Measurements from ENCODE around the gene ZNF281.
"Not testable (repeated sequence)": the region's sequence is repeated elsewhere in the genome, so short reads cannot be mapped to it uniquely, and the experiment has no call there.

ZNF281 gene

DNA sequence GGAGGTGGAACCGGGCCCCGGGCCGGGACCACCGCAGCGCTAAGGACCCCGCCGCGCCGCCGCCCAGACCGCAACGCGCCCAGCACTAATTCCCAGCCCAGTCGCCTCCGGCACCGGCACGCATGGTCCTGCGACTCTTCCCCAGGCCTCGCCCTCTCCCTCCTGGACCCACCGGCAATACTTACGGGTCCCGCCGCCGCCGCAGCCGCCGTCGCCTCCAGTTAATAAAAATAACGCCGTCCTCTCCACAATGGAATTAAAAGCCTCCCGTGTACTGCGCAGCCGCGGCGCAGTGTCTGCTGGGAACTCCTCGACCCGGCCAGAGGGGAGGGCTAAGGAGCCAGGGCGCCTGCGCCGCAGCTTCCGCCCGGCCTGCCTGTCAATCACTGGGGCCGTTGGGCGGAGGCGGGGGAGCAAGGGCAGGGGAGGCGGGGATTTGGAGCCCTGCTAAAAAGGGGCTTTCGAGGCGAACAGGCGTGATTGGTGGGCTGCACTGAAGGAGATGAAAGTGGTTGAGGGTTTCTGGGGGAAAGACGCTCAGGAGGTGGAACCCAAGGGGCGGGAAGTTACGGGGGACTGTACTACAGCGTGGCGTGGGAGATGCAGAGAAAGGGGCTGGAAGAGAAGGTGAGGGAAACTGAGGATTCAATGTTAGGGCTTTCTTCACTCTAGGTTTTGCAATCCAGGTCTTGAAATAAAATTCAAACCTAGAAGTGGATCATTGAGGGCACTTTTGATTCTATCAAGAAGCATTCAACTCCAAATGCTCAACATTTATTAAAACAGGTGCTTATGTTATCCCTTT lies at the start of gene ZNF281:
Gene ZNF281 (minus strand): TSS at position 276 of the 805 bp plus-strand sequence. CDS start 331 bp downstream, outside the sequence.
- DNase-seq (ENCODE audit: low spot score), result peak; percentile 99

DNA sequence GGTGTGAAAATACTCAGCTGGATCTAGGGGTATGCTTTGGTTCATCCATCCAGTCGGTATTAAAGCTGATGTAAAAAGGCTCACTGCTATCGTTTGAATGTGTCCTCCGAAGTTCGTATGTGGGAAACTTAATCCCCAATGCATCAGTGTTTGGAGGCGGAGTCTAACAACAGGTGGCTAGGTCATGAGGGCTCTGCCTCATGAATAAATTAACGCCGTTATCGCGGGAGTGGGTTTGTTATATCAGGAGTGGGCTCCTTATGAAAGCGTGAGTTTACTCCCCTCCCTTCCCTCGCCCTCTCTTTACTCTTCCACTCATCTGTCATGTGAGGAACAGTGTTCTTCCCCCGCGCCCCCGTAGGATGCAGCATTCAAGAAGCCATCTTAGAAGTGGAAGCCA lies 48.9 kb upstream of the ZNF281 start:
- no peak for DNase-seq (ENCODE audit: low spot score)

DNA sequence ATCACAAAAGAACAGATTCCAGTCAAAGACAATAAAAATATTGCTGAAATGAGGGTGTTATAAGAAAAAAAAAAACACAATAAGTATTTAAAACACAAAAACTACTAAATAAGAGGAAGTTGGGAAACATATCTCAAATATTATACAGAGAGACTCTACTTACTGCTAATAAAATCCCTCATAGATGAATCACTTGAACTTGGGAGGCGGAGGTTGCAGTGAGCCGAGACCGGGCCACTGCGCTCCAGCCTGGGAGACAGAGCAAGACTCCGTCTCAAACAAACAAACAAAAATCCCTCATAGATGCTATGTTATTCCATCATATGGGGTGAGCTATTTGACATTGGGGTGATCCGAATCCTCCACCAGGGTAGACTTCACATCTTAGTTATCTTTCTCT lies 48.0 kb upstream of the ZNF281 start:
- no peak for DNase-seq (ENCODE audit: low spot score)

DNA sequence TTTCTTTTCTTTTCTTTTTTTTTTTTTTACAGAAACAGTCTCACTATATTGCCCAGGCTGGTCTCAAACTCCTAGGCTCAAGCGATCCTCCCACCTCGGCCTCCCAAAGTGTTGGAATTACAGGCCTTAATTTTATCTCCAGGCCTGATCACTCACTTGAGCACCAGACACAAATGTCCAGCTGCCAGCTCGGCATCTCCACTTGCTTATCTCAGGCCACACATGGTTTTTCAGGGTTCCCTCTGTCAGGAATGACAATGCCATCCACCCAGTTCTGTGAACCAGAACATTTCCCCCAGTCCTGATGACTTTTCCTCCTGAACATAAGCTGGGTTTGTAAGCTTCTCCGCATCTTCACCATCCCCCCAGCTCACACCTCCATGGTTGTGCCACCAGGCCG lies 44.6 kb upstream of the ZNF281 start:
- DNase-seq (ENCODE audit: low spot score), result no peak

- no peak for DNase-seq (ENCODE audit: low spot score)
Measured at GRCh38 chr1:200453553-200453905, 43.7 kb upstream of the ZNF281 start.

DNA sequence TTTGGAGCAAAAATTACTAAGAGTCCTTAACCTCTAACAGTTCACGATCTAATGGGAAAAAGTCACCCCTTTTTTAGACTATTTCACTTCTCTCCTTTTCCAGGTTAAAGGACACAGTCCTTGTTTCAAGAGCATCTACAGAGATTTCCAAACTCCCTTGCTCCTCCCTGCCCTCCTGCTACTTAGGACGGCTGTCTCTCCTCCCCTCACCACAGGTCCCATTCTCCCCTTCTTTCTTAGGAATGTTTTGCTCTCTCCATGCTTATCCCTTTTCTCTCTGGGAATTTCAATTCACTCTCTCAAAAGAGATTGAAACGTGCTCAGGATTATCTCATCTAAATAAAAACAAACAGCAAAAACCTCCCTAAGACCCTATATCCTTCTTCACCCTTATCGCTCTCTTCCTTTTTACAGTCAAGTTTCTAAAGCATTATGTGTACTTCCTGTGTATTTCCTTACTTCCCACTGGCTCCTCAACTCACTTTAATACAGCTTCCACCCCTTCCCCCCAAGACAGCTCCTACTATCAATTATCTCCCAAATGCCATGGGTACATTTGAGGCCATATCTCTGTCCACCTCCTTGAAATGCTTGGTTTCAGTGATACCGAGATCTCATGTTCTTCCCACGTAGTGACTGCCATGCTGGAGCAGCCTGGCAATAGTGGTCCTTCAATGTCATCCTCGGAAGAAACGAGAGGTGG lies 43.2 kb upstream of the ZNF281 start:
- DNase-seq (ENCODE audit: low spot score), result no peak

- DNase-seq (ENCODE audit: low spot score), result no peak
Measured at GRCh38 chr1:200448034-200448762, 38.4 kb upstream of the ZNF281 start.

DNA sequence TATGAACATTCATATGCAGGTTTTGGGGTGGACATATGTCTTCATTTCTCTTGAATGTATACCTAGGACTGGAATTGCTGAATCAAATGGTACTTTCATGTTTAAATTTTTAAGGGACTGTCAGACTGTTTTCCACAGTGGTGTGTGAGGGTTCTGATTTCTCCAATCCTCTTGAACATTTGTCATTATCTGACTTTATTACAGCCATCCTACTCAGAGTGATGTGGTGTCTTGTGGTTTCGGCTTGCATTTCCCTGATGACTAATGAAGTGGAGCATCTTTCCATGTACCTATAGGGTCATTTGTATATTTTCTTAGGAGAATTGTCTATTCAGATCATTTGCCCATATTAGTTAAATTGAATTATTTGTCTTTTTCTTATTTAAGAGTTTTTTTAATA lies 35.4 kb upstream of the ZNF281 start:
- DNase-seq (ENCODE audit: low spot score), result peak; percentile 56

DNA sequence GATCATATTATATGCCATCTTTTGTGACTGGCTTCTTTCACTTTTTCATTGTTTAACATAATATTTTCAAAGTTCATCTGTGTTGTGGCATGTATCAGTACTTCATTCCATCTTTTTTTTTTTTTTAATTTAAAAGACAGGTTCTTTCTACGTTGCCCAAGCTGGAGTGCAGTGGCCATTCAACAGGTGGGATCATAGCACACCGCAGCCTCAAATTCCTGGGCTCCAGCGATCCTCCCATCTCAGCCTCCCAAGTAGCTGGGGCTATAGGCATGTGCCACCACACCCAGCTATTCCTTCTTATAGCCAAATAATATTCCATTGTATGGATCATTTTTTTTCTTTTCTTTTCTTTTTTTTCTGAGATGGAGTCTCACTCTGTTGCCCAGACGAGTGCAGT lies 34.6 kb upstream of the ZNF281 start:
- no peak for DNase-seq (ENCODE audit: low spot score)

GRCh38 chr1:200443860-200444259 lies 34.0 kb upstream of the ZNF281 start:
- DNase-seq (ENCODE audit: low spot score), result no peak

DNA sequence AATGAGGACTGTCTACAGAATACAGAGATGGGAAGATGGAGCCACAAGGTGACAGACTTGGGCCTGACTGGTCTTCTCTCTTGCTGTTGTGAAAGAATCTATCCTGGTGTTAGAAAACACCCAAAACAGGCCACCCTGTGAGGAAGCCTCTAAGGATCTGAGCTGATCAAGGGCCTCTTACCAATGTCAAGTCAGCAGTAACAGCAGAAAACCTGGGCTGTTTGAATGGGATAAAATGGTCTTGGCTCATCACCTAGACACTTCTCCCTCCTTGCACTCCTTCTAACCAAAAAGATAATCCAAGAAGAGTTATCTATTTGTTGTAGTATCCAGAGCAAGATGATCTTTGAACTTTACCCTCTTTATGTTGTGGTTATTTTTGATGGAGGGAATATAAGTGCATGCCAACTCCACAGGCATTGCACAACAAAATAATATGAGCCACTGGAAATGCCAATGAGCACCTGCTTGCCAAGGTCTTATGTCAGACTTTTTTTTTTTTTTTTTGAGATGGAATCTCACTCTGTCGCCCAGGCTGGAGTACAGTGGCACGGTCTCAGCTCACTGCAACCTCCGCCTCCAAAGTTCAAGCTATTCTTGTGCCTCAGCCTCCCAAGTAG lies 32.8 kb upstream of the ZNF281 start:
- DNase-seq (ENCODE audit: low spot score), result no peak

- DNase-seq (ENCODE audit: low spot score), result no peak
Measured at GRCh38 chr1:200442023-200442422, 32.2 kb upstream of the ZNF281 start.

- DNase-seq (ENCODE audit: low spot score), result peak; percentile 17
Measured at GRCh38 chr1:200438911-200439310, 29.1 kb upstream of the ZNF281 start.

DNA sequence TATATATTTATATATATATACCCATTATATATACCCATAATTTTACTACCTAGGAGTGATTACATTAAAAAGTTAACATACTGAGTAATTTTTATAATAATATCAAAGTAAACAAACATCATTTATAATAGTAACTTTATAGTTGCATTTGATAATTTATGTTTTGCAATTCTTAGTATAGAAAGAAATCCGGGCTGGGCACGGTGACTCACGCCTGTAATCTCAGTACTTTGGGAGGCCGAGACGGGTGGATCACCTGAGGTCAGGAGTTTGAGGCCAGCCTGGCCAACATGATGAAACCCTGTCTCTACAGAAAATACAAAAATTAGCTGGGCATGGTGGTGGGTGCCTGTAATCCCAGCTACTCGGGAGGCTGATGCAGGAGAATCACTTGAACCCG lies 28.6 kb upstream of the ZNF281 start:
- DNase-seq (ENCODE audit: low spot score), result not testable (repeated sequence)

GRCh38 chr1:200437556-200438203 lies 27.8 kb upstream of the ZNF281 start:
- peak; percentile 27 for DNase-seq (ENCODE audit: low spot score)

- no peak for DNase-seq (ENCODE audit: low spot score)
Measured at GRCh38 chr1:200437088-200437487, 27.3 kb upstream of the ZNF281 start.

GRCh38 chr1:200436436-200436835 lies 26.6 kb upstream of the ZNF281 start:
- no peak for DNase-seq (ENCODE audit: low spot score)

DNA sequence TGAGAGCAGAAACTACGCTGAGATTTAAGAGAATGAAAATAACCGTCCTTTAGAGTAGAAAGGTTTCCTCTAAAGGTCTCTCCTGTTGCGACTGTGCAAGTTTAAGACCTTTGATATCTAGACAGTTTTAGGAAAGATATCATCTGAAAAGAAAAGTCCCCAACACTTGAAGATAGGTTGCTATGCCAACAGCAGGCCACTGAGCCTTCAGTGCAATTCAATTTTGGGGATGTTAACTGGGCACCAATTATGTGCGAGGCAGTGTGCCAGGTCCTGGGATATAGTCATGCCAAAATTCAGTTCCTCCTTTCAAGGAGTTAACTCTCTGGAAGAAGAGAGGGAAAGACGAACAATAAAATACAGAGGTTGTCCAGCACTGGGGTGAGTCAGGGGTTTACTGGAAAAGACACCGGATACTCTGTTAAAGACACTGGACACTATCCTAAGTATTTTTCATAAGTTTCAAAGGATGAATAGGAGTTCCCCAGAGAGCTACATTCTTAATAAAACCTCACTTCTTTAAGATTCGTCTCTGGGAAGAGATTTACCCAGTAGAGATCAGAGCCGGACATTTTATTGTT lies 25.5 kb upstream of the ZNF281 start:
- DNase-seq (ENCODE audit: low spot score), result no peak

DNA sequence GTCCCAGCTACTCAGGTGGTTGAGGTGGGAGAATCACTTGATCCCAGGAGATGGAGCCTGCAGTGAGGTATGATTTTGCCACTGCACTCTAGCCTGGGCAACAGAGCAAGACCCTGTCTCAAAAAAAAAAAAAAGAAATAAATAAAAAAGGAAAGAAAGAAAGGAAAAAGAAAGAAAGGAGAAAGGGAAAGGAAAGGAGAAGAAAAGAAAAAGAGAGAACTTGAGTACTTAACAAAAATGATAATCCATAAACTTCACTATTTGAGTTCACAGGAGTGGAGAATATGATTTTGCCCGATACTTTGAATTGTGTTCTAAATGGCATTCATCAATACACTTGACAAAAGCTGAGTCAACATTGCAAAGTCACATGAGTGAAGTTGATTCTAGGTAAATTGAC lies 23.8 kb upstream of the ZNF281 start:
- DNase-seq (ENCODE audit: low spot score), result no peak

DNA sequence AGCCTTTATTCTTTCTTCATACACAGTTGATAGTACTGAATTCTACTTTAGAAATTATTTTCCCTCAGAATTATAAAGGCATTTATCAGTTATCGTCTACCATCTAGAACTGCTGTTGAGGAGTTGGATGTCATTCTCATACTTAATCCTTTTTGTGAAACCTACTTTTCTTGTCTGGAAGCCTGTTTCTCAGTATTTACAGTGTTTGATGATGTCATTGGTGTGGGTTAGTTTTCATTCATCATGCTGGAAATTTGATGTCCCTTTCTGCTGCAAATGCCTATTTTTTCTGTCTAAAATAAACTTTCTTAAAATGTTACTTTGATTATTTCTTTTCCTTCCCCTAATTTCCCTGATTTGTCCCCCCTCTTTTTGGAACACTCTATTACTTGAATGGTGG lies 22.8 kb upstream of the ZNF281 start:
- DNase-seq (ENCODE audit: low spot score), result no peak

DNA sequence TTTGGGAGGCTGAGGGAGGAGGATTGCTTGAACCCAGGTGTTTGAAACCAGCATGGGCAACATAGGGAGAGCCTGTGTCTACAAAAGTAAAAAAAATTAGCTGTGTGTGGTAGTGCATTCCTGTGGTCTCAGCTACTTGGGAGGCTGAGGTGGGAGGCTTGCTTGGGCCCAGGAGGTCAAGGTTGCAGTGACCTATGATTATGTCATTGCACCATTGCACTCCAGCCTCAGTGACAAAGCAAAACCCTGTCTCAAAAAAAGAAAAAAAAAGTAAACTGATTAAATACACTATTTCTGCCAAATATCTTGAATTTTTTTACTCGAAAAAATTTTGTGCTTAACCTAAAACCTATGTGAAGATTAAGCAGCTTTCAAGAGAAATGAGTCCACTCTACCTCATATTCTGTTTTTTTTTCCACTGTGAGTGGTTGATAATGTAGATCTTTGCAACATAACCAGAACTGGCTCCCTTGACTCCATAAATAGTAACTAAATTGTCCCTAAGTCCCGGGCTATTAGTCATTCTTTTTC lies 19.4 kb upstream of the ZNF281 start:
- peak; percentile 42 for DNase-seq (ENCODE audit: low spot score)

Data from GM03348 (cell line).